Measurements from ENCODE around the gene POM121L12.

POM121L12 gene

GRCh38 chr7:53035499-53036412 is at the start of gene POM121L12:
Gene POM121L12 (plus strand): TSS chr7:53035633. CDS start chr7:53035672, 39 bp downstream.
- DNase-seq: no peak

GRCh38 chr7:52992001-52992400 is 43.4 kb upstream of the POM121L12 start:
- DNase-seq: no peak

DNA sequence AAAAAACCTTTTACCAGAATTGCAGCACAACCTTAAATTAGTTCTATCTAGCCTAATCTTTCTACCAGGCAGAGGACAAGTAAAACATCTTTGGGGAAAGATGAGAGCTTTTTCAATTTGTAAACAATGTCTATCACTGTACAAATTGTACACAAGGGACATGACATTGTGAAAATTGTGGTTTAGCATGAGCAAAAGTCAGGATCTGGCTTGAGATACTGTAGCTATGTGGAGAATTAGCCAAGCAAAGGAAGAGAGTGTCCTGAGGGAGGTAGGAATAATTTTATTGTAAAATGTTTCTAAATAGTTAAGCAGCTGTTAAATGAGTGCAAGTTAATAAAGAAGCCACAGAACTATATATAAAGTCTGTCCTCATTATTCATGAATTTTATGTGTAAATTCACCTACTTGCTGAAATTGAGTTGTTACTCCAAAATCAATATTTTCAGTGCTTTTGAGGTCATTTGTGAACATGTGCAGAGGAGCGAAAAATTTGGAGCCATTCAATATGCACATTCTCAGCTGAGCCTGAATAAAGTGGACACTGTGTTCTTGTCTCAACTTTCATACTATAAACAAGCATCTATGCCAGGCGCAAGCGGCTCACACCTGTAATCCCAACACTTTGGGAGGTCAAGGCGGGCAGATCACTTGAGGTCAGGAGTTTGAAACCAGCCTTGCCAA is 42.8 kb upstream of the POM121L12 start:
- DNase-seq: no peak

- DNase-seq: no peak
Observed at GRCh38 chr7:52995676-52996075, 39.8 kb upstream of the POM121L12 start.

- no peak for DNase-seq
Observed at GRCh38 chr7:53001221-53001620, 34.2 kb upstream of the POM121L12 start.

DNA sequence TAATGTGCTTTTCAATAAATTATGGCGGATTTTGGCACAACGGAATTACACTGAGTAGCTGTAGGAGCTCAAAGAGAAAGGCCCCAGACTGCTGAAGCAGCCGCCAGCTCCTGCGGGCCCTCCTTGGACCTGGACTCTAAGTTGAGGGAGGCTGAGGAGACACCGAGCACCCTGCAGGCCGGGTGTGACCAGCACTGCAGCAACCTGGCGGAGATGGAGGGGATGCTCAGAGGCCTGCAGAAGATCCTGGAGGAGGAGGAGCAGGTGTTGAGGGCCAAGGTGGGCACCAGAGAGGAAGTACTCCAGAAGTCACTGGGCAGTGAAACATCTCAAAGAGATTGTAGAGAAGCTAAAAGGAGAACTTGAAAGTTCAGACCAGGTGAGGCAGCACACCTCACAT is 33.0 kb upstream of the POM121L12 start:
- no peak for DNase-seq

DNA sequence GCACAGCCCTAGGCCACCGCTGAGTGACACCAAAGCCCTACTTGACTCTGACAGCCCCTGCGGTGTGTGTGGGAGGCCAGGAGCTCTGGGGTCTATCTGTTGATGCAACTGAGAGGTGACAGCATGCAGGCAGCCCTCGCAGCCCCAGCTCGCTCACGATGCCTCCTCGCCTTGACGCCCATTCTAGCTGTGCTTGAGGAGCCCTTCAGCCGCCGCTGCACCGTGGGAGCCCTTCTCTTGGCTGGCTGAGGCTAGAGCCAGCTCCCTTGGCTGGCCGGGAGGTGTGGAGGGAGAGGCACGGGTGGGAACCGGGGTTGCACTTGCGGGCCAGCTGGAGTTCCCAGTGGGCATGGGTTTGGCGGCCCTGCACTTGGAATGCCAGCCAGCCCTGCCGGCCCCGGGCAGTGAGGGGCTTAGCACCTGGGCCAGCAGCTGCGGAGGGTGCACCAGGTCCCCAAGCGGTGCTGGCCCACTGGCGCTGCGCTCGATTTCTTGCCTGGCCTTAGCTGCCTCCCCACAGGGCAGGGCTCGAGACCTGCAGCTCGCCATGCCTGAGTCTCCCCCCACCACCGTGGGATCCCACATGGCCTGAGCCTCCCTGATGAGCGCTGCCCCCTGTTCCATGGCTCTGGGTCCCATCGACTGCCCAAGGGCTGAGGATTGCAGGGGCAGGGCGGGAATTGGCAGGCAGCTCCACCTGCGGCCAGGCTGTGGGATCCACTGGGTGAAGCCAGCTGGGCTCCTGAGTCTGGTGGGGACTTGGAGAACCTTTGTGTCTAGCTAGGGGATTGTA is 31.6 kb upstream of the POM121L12 start:
- no peak for DNase-seq

GRCh38 chr7:53013925-53014324 is 21.5 kb upstream of the POM121L12 start:
- no peak for DNase-seq

DNA sequence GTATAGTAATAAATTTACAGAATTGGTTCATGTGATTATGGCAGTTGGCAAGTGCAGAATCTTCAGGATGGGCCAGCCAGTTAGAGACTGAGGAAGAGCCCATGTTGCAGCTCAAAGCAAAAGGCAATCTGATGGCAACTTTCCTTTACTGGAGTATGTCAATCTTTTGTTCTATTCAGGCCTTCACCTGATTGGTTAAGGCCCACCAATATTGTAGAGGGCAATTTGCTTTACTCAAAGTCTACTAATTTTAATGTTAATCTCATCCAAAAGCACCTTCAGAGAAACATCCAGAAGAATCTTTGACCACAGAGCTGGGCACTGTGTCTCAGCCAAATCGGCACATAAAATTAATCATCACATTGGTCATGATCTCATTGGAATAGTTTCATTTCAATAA is 20.0 kb upstream of the POM121L12 start:
- no peak for DNase-seq

DNA sequence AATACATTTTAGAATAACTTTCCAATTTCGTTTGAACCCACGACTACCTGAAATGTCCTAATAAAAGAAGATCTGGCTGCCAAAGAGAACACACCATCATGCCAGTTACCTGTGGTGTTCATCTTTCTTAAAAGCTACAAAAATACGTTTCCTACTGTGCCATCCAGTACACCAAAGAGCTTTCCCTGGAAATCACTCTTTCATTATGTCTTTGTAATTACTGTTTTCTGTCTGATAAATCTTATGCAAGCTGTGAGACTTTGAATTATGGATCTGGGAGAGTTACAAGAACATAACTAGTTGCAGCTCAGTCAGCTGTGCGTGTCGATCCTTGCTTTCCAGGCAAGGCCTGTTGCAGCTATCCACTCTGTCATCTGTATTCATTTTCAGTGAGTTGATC is 12.5 kb upstream of the POM121L12 start:
- DNase-seq: no peak

GRCh38 chr7:53048638-53049037 is 13.2 kb downstream of the POM121L12 start:
- DNase-seq: no peak

- DNase-seq: no peak
Observed at GRCh38 chr7:53050433-53050832, 15.0 kb downstream of the POM121L12 start.

GRCh38 chr7:53059591-53059990 is 24.2 kb downstream of the POM121L12 start:
- DNase-seq: no peak

DNA sequence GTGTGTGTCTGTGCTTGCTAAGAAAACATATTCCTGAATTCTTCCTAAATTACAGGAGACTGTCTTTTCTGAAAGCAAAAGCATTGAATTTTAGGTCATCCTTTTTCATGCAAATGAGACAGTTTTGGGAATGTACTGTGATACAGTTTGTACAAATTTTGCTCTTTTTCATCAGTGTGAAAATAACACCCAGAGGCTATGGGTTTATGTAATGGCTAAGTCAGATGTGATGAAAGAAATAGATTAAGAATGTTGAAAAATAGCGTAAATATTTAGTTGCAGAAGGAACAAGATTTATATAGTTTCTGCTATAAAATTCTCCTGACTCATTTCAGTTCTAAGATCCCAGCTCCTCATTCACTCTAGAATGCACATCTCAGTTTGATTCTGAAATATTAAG is 24.6 kb downstream of the POM121L12 start:
- DNase-seq: no peak

DNA sequence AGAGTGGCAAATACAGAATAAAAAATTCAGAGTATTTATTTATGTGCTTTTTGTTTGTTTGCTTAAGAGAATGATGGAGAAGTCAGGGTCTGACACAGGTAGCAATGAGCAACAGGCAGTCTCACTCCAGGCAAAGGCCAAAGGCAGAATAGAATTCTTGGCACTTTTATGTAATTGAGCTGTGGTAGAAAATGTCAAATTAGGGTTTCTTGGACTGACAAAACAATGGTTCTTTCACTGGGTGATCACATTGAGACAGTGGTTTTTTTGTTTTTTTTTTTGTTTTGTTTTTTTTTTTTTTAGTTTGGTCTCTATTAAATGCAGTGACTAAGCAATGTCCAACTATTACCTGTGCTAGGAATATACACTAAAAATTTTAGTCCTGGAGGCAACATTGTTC is 27.4 kb downstream of the POM121L12 start:
- no peak for DNase-seq

DNA sequence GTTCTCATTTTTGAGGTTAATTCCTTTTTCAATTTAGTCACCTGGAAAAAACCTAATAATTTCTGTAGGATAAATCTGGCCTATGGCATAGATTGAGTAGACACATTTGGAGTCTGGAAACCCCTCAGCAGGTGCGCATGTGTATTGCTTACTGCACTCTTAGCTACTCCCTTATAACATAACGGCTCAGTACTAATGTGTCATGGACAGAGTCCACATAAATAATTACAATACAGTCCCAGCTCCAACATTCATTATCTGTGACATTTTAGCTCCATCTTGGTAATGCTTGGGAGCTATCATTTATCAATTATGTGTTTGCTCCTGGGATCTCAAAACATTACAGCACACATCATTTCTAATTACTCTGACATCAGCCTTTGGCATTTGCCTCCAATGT is 33.2 kb downstream of the POM121L12 start:
- no peak for DNase-seq

- no peak for DNase-seq
Observed at GRCh38 chr7:53070883-53071282, 35.5 kb downstream of the POM121L12 start.
